ENCODE data around the gene EHMT1. TPM values are rescaled to one million over a fixed set of nuclear protein-coding genes. Genes with fewer than 3 reads are reported as not detected.
"Not testable (repeated sequence)": the region's sequence is repeated elsewhere in the genome, so short reads cannot be mapped to it uniquely, and the experiment has no call there.

EHMT1 gene
- total RNA-seq, 1 donor from 2014 or later = 163 TPM

GRCh38 chr9:137721899-137722298 lies 103.1 kb downstream of the EHMT1 start:
- peak; percentile 37 for TF ChIP-seq CTCF (conservative IDR thresholded peaks at IDR 0.05)
- DNase-seq (ENCODE audit: low read depth, low spot score) = no peak
- Mint-ChIP-seq H3K27me3 (ENCODE audit: low read depth) (peaks cover 3% of the 10 kb centered on the region), H3K27ac (ENCODE audit: unreplicated experiment) (peak overlapping the region; percentile 90), H3K36me3 (ENCODE audit: low read depth) (peaks cover 50% of the 10 kb centered on the region), H3K4me1 (peaks cover 10% of the 10 kb centered on the region), H3K9me3 (peaks cover 19% of the 10 kb centered on the region), H3K4me3 (peak overlapping the region; percentile 25)

GRCh38 chr9:137722481-137722880 lies 103.7 kb downstream of the EHMT1 start:
- no peak for DNase-seq (ENCODE audit: low read depth, low spot score)
- Mint-ChIP-seq H3K9me3 (peaks cover 19% of the 10 kb centered on the region), H3K4me1 (peaks cover 10% of the 10 kb centered on the region), H3K27me3 (ENCODE audit: low read depth) (peaks cover 3% of the 10 kb centered on the region), H3K4me3 (no peak overlapping the region), H3K27ac (ENCODE audit: unreplicated experiment) (peak overlapping the region; percentile 94), H3K36me3 (ENCODE audit: low read depth) (peaks cover 51% of the 10 kb centered on the region)
- TF ChIP-seq CTCF (conservative IDR thresholded peaks at IDR 0.05) = no peak

GRCh38 chr9:137723356-137723755 lies 104.6 kb downstream of the EHMT1 start:
- H3K9me3 Mint-ChIP-seq = peaks cover 16% of the 10 kb centered on the region
- H3K36me3 Mint-ChIP-seq (ENCODE audit: low read depth) = peaks cover 44% of the 10 kb centered on the region
- not testable (repeated sequence) for H3K4me1 Mint-ChIP-seq; H3K4me3 Mint-ChIP-seq; H3K27ac Mint-ChIP-seq (ENCODE audit: unreplicated experiment); DNase-seq (ENCODE audit: low read depth, low spot score); H3K27me3 Mint-ChIP-seq (ENCODE audit: low read depth)

GRCh38 chr9:137723783-137724445 lies 105.1 kb downstream of the EHMT1 start:
- Mint-ChIP-seq H3K27ac (ENCODE audit: unreplicated experiment) (peak overlapping the region; percentile 22), H3K27me3 (ENCODE audit: low read depth) (peaks cover 3% of the 10 kb centered on the region), H3K36me3 (ENCODE audit: low read depth) (peaks cover 45% of the 10 kb centered on the region), H3K4me1 (peaks cover 10% of the 10 kb centered on the region), H3K4me3 (no peak overlapping the region), H3K9me3 (peaks cover 16% of the 10 kb centered on the region)
- no peak for DNase-seq (ENCODE audit: low read depth, low spot score)
- no peak for TF ChIP-seq CTCF (conservative IDR thresholded peaks at IDR 0.05)

GRCh38 chr9:137724818-137725240 lies 106.0 kb downstream of the EHMT1 start:
- Mint-ChIP-seq H3K4me3 (no peak overlapping the region), H3K27me3 (ENCODE audit: low read depth) (peaks cover 3% of the 10 kb centered on the region), H3K4me1 (peaks cover 10% of the 10 kb centered on the region), H3K36me3 (ENCODE audit: low read depth) (peaks cover 46% of the 10 kb centered on the region), H3K27ac (ENCODE audit: unreplicated experiment) (no peak overlapping the region), H3K9me3 (peaks cover 16% of the 10 kb centered on the region)
- TF ChIP-seq CTCF (conservative IDR thresholded peaks at IDR 0.05) = no peak
- no peak for DNase-seq (ENCODE audit: low read depth, low spot score)

- DNase-seq (ENCODE audit: low read depth, low spot score) = no peak
Observed at GRCh38 chr9:137725598-137725997, 106.8 kb downstream of the EHMT1 start.

GRCh38 chr9:137726336-137726735 lies 107.5 kb downstream of the EHMT1 start:
- Mint-ChIP-seq H3K9me3 (peaks cover 16% of the 10 kb centered on the region), H3K36me3 (ENCODE audit: low read depth) (peaks cover 53% of the 10 kb centered on the region)
- not testable (repeated sequence) for DNase-seq (ENCODE audit: low read depth, low spot score); H3K27ac Mint-ChIP-seq (ENCODE audit: unreplicated experiment); H3K4me1 Mint-ChIP-seq; H3K4me3 Mint-ChIP-seq; H3K27me3 Mint-ChIP-seq (ENCODE audit: low read depth)

More at GRCh38 chr9:137725598-137725997, 106.8 kb downstream of the EHMT1 start:
- Mint-ChIP-seq H3K9me3 (peaks cover 16% of the 10 kb centered on the region), H3K36me3 (ENCODE audit: low read depth) (peaks cover 46% of the 10 kb centered on the region), H3K4me1 (peaks cover 10% of the 10 kb centered on the region), H3K27me3 (ENCODE audit: low read depth) (peaks cover 3% of the 10 kb centered on the region), H3K4me3 (no peak overlapping the region), H3K27ac (ENCODE audit: unreplicated experiment) (peak overlapping the region; percentile 84)
- no peak for TF ChIP-seq CTCF (conservative IDR thresholded peaks at IDR 0.05)

Measured in neural crest cell (in vitro differentiated cells).